ENCODE measurements around the gene OSBPL8. TPM values are rescaled to one million over a fixed set of nuclear protein-coding genes. Genes with fewer than 3 reads are reported as not detected.

The OSBPL8 gene
- total and polyA plus RNA-seq, 11 donors, result 4.5 to 58.7 (median 43.7) TPM

DNA sequence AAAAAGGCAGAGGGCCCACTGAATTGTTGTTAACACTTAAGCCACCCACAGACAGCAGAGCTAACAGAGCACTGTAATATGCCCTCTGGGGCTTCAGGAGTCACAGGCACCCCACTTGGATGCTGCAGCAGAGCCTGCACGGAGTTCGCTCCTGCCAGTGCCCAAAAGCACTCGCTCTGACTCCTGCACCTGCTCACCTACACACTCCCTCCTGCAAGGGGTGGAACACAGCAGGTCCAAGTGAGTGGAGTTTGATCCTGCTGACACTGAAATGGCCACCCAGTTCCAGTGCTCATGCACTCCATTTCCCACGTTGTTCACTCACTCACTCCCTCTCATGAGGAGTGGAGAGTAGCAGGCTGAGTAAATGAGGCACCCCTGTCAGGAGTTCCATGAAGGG, 68.8 kb downstream of the OSBPL8 start:
- H3K9me3 ChIP-seq, result peaks cover 0 to 34% (median 19%) of the 10 kb centered on the region in 12 donors
- 90 to 99% (median 96%) methylated on average over 4 of the region's 4 CpGs for WGBS, 4 donors
- peaks cover 0 to 5% (median 0%) of the 10 kb centered on the region in 12 donors for H3K4me1 ChIP-seq
- ATAC-seq (no peak), DNase-seq (no peak)
- H3K27ac ChIP-seq, result no peak overlapping the region
- TF ChIP-seq, protein P1, sequence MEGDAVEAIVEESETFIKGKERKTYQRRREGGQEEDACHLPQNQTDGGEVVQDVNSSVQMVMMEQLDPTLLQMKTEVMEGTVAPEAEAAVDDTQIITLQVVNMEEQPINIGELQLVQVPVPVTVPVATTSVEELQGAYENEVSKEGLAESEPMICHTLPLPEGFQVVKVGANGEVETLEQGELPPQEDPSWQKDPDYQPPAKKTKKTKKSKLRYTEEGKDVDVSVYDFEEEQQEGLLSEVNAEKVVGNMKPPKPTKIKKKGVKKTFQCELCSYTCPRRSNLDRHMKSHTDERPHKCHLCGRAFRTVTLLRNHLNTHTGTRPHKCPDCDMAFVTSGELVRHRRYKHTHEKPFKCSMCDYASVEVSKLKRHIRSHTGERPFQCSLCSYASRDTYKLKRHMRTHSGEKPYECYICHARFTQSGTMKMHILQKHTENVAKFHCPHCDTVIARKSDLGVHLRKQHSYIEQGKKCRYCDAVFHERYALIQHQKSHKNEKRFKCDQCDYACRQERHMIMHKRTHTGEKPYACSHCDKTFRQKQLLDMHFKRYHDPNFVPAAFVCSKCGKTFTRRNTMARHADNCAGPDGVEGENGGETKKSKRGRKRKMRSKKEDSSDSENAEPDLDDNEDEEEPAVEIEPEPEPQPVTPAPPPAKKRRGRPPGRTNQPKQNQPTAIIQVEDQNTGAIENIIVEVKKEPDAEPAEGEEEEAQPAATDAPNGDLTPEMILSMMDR (IDR thresholded peaks at IDR 0.05), result no peak
- TF ChIP-seq POLR2A (IDR thresholded peaks at IDR 0.05), result no peak
- peaks cover 0 to 27% (median 6%) of the 10 kb centered on the region in 9 donors for H3K36me3 ChIP-seq
- no peak overlapping the region for H3K4me3 ChIP-seq
- H3K27me3 ChIP-seq, result no peaks in the 10 kb centered on the region
- intact Hi-C loops (cut with DNase I), result no loop called here

DNA sequence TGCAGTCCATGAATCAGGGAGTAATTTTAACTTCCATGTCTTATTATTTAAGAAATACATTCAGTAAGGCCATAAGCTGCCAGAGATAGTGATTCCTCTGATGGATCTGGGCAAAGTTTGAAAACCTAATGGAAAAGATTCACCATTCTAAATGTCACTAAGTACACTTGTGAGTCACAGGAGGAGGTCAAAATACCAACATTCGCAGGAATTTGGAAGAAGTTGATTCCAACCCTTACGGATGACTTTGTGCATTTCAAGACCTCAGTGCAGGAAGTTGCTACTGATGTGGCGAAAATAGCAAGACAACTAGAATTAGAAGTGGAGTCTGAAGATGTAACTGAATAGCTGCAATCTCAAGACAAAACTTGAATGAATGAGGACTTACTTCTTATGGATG, 69.8 kb downstream of the OSBPL8 start:
- no peak for DNase-seq
- H3K4me3 ChIP-seq, result no peak overlapping the region
- no peak for TF ChIP-seq POLR2A (IDR thresholded peaks at IDR 0.05)
- TF ChIP-seq, protein P1 (IDR thresholded peaks at IDR 0.05), result no peak
- peaks cover 0 to 5% (median 0%) of the 10 kb centered on the region in 12 donors for H3K4me1 ChIP-seq
- ATAC-seq, result no peak
- no peak overlapping the region for H3K27ac ChIP-seq
- intact Hi-C loops (cut with DNase I), result no loop called here
- H3K27me3 ChIP-seq, result no peaks in the 10 kb centered on the region
- WGBS, 4 donors, result 95 to 99% (median 98%) methylated on average over 3 of the region's 3 CpGs
- H3K36me3 ChIP-seq, result peaks cover 0 to 29% (median 6%) of the 10 kb centered on the region in 9 donors
- H3K9me3 ChIP-seq, result peaks cover 0 to 26% (median 18%) of the 10 kb centered on the region in 12 donors

DNA sequence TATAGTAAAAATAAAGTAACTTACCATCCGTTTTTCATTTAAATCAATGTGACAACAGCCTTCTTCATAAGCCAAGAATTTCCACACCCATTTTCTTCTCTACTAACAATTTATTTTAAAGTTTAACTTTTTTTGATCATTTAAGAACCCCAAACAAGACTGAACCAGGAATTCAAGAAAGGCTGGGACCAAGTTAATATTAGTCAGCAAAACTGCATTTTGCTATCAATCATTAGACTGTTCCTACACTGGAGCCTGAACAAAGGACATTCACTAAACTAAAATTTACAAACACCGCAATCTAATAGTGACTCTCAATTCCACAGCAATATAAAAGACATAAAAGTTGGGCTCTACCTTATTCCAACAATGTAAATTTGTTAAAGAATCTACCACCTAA, 73.6 kb downstream of the OSBPL8 start:
- TF ChIP-seq, protein P1 (IDR thresholded peaks at IDR 0.05), result no peak
- no peak for TF ChIP-seq POLR2A (IDR thresholded peaks at IDR 0.05)

DNA sequence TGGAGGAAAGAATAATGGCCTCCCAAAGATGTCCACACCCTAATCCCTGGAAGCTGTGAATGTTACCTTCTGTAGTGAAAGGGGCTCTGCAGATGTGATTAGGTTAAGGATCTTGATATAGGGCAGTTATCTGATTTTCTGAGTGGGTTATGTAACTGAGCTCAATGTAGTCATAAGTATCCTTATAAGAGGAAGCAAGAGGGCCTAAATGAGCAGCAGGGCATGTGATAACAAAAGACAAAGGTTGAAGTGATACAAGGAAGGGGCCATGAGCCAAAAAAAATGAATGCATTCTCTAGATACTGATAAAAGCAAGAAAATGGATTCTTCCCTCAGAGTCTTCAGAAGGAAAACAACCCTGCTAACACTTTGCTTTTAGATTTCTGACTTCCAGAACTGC, 78.8 kb downstream of the OSBPL8 start:
- intact Hi-C loops (cut with DNase I), result no loop called here
- Histone ChIP-seq H3K4me3 (no peak overlapping the region), H3K27me3 (no peaks in the 10 kb centered on the region), H3K36me3 (peaks cover 0 to 9% (median 2%) of the 10 kb centered on the region in 9 donors), H3K4me1 (peaks cover 0 to 3% (median 0%) of the 10 kb centered on the region in 12 donors), H3K9me3 (no peaks in the 10 kb centered on the region), H3K27ac (no peak overlapping the region)
- no peak for TF ChIP-seq POLR2A (IDR thresholded peaks at IDR 0.05)
- TF ChIP-seq, protein P1 (IDR thresholded peaks at IDR 0.05), result no peak
- no peak for DNase-seq
- ATAC-seq, result no peak

More for the DNA sequence above, 73.6 kb downstream of the OSBPL8 start:
- 87 to 90% (median 88%) methylated on average over 2 of the region's 2 CpGs for whole genome bisulfite sequencing, 4 donors
- peaks cover 0 to 29% (median 10%) of the 10 kb centered on the region in 9 donors for H3K36me3 ChIP-seq
- intact Hi-C loops (cut with DNase I), result no loop called here
- H3K4me1 ChIP-seq, result peaks cover 0 to 5% (median 0%) of the 10 kb centered on the region in 12 donors
- ATAC-seq, result no peak
- H3K27me3 ChIP-seq, result no peaks in the 10 kb centered on the region
- no peak for DNase-seq
- H3K4me3 ChIP-seq, result no peak overlapping the region
- no peaks in the 10 kb centered on the region for H3K9me3 ChIP-seq
- no peak overlapping the region for H3K27ac ChIP-seq
